H1 (cell line): Measurements from ENCODE around the gene SLC17A3. TPM values are rescaled to one million over a fixed set of nuclear protein-coding genes. Genes with fewer than 3 reads are reported as not detected.

Experiments
- CTCF ChIA-PET: fragments of 300-600 bp; sonication (Branson Sonifier 250); formaldehyde crosslinking; loops from one replicate; lab custom pipeline; 2021; ENCODE audit not compliant: partially characterized antibody; lab: Charles Lee
- POLR2A ChIA-PET: fragments of 300-600 bp; sonication (Branson Sonifier 250); formaldehyde crosslinking; loops from one replicate; lab custom pipeline; 2021; ENCODE audit warnings: inconsistent platforms; ENCODE audit not compliant: partially characterized antibody; lab: Charles Lee
- DNase-seq, 2 experiments: peaks; one replicate each; pipeline versions ENCODE4 v3.0.0 to v3.0.0-alpha.2; 2010 to 2022; ENCODE audit warnings: low spot score in 2 of 2, low read depth in 1 of 2, mixed read lengths in 1 of 2
- FAIRE-seq: peaks from 2 replicates; lab custom pipeline; 2011; peaks lifted over from hg19 to GRCh38; lab: Jason Lieb, UNC
- H2AFZ ChIP-seq: 2 replicates; pipeline ENCODE4 v1.8.1; 2012; ENCODE audit warnings: low read length, inconsistent platforms
- H2AK5ac ChIP-seq: 2 replicates; pipeline ENCODE4 v1.6.1; 2013; ENCODE audit warnings: low read depth, low read length
- H2BK120ac ChIP-seq: replicated peaks from 2 replicates; pipeline ENCODE3; 2013; ENCODE audit warnings: low read depth, low read length, inconsistent platforms
- H2BK12ac ChIP-seq: 2 replicates; pipeline ENCODE4 v1.6.1; 2013; ENCODE audit warnings: low read depth, low read length
- H2BK15ac ChIP-seq: 2 replicates; pipeline ENCODE4 v1.6.1; 2013; ENCODE audit warnings: low read length
- H2BK20ac ChIP-seq: 2 replicates; pipeline ENCODE4 v1.6.1; 2013; ENCODE audit warnings: low read length
- H2BK5ac ChIP-seq: 2 replicates; pipeline ENCODE4 v1.6.1; 2013; ENCODE audit warnings: low read depth, low read length
- H3K14ac ChIP-seq: 2 replicates; pipeline ENCODE4 v1.6.1; 2013; ENCODE audit warnings: inconsistent platforms; ENCODE audit not compliant: insufficient read length
- H3K18ac ChIP-seq: 2 replicates; pipeline ENCODE4 v1.6.1; 2013; ENCODE audit warnings: low read length; ENCODE audit errors: extremely low read depth
- H3K23ac ChIP-seq: 2 replicates; pipeline ENCODE4 v1.6.1; 2013; ENCODE audit warnings: inconsistent platforms; ENCODE audit not compliant: insufficient read length
- H3K23me2 ChIP-seq: 2 replicates; pipeline ENCODE4 v1.6.1; 2013; ENCODE audit warnings: low read depth, low read length
- H3K27ac ChIP-seq: 2 replicates; pipeline ENCODE4 v1.6.1; 2011; ENCODE audit warnings: low read depth, low read length, inconsistent platforms
- H3K27me3 ChIP-seq, 4 experiments: replicated peaks in 1 of 4; 1 replicate in 1 of 4; 2 replicates in 3 of 4; pipeline versions ENCODE4 v1.6.1 to v1.8.1; 2011 to 2013; ENCODE audit warnings: low read length in 3 of 4, mild to moderate bottlenecking in 3 of 4, inconsistent platforms in 2 of 4, mixed read lengths in 2 of 4, moderate library complexity in 1 of 4; ENCODE audit not compliant: control insufficient read depth in 3 of 4, insufficient read depth in 3 of 4; ENCODE audit errors: extremely low read depth in 1 of 4
- H3K36me3 ChIP-seq, 4 experiments: 2 replicates each; pipeline versions ENCODE4 v1.6.1 to v1.8.1; 2011 to 2013; ENCODE audit warnings: mild to moderate bottlenecking in 4 of 4, low read length in 3 of 4, moderate library complexity in 2 of 4, control low read depth in 1 of 4, inconsistent platforms in 1 of 4; ENCODE audit not compliant: insufficient read depth in 4 of 4, control insufficient read depth in 2 of 4
- H3K4ac ChIP-seq: replicated peaks from 2 replicates; pipeline ENCODE3; 2013; ENCODE audit warnings: low read length, low read depth, mixed read lengths, inconsistent platforms; ENCODE audit not compliant: insufficient read length
- H3K4me1 ChIP-seq, 4 experiments: replicated peaks in 1 of 4; 1 replicate in 1 of 4; 2 replicates in 3 of 4; pipeline versions ENCODE4 v1.6.1 to v1.8.1; 2011 to 2013; ENCODE audit warnings: low read length in 3 of 4, inconsistent platforms in 2 of 4, mixed read lengths in 1 of 4; ENCODE audit not compliant: insufficient read depth in 4 of 4, control insufficient read depth in 3 of 4
- H3K4me2 ChIP-seq, 2 experiments: 2 replicates each; pipeline versions ENCODE4 v1.6.1 to v1.8.1; 2011 to 2013; ENCODE audit warnings: low read depth in 2 of 2, low read length in 2 of 2, control low read depth in 1 of 2, inconsistent platforms in 1 of 2, mild to moderate bottlenecking in 1 of 2; ENCODE audit not compliant: insufficient read depth in 1 of 2
- H3K4me3 ChIP-seq, 4 experiments: fragments of 200-600, 300-600 bp in 1 of 4; sonication (generic), shearing (Covaris generic), sonication (Bioruptor Twin) in 1 of 4; 2 replicates each; pipeline versions ENCODE4 v1.5.1 to v1.8.1; 2011 to 2016; ENCODE audit warnings: low read length in 4 of 4, low read depth in 3 of 4, control low read depth in 2 of 4, inconsistent platforms in 2 of 4, mild to moderate bottlenecking in 2 of 4, mixed read lengths in 1 of 4, moderate library complexity in 1 of 4; ENCODE audit not compliant: insufficient read depth in 2 of 4; ENCODE audit errors: extremely low read depth in 1 of 4
- H3K56ac ChIP-seq: replicated peaks from 2 replicates; pipeline ENCODE3; 2013; ENCODE audit warnings: low read depth, mild to moderate bottlenecking, mixed read lengths, low read length, inconsistent platforms; ENCODE audit not compliant: insufficient read length
- H3K79me1 ChIP-seq: 2 replicates; pipeline ENCODE4 v1.6.1; 2013; ENCODE audit warnings: low read depth, low read length, control low read depth
- H3K79me2 ChIP-seq, 2 experiments: 2 replicates each; pipeline versions ENCODE4 v1.6.1 to v1.8.1; 2012 to 2013; ENCODE audit warnings: low read length in 2 of 2, mild to moderate bottlenecking in 2 of 2, inconsistent platforms in 1 of 2; ENCODE audit not compliant: insufficient read depth in 2 of 2, control insufficient read depth in 1 of 2
- H3K9ac ChIP-seq, 4 experiments: replicated peaks in 1 of 4; 1 replicate in 1 of 4; 2 replicates in 3 of 4; pipeline versions ENCODE4 v1.6.1 to v1.8.1; 2011 to 2013; ENCODE audit warnings: low read depth in 3 of 4, low read length in 3 of 4, control low read depth in 2 of 4, mild to moderate bottlenecking in 2 of 4, moderate library complexity in 2 of 4, inconsistent platforms in 1 of 4; ENCODE audit errors: extremely low read depth in 1 of 4
- H3K9me3 ChIP-seq, 2 experiments: 2 replicates each; pipeline versions ENCODE4 v1.6.1 to v1.8.1; 2012 to 2013; ENCODE audit warnings: mild to moderate bottlenecking in 2 of 2, moderate library complexity in 2 of 2, control low read depth in 1 of 2, inconsistent platforms in 1 of 2, low read depth in 1 of 2, low read length in 1 of 2, mixed read lengths in 1 of 2; ENCODE audit not compliant: insufficient read depth in 2 of 2
- H4K20me1 ChIP-seq, 2 experiments: replicated peaks in 1 of 2; 2 replicates each; pipeline versions ENCODE3 to v1.8.1; 2011 to 2013; ENCODE audit warnings: inconsistent platforms in 2 of 2, low read length in 2 of 2, mild to moderate bottlenecking in 1 of 2; ENCODE audit not compliant: insufficient read depth in 2 of 2, control insufficient read depth in 1 of 2
- H4K5ac ChIP-seq: 2 replicates; pipeline ENCODE4 v1.6.1; 2013; ENCODE audit warnings: low read length, low read depth, mixed read lengths, inconsistent platforms; ENCODE audit not compliant: insufficient read length
- H4K8ac ChIP-seq: 2 replicates; pipeline ENCODE4 v1.8.0; 2013; ENCODE audit warnings: mild to moderate bottlenecking, moderate library complexity, low read length, inconsistent platforms; ENCODE audit not compliant: insufficient read depth; ENCODE audit errors: extremely low read depth
- H4K91ac ChIP-seq: replicated peaks from 2 replicates; pipeline ENCODE3; 2013; ENCODE audit warnings: low read length, mixed read lengths, inconsistent platforms; ENCODE audit not compliant: insufficient read length
- CBX8 ChIP-seq: fragments of 300-800, 300-1000 bp; sonication (generic); IDR thresholded peaks from 2 replicates; pipeline ENCODE4 v1.7.1; 2016; ENCODE audit warnings: low read depth, low read length, borderline replicate concordance
- WGBS, 2 experiments: shearing (Covaris generic) in 1 of 2; methylation state at CpG; one replicate each; pipeline versions ENCODE4 v1.1.6 to v1.1.7; 2013 to 2015; ENCODE audit warnings: low lambda C conversion rate in 2 of 2, mixed read lengths in 2 of 2, inconsistent platforms in 1 of 2, low coverage in 1 of 2, missing lambda C conversion rate in 1 of 2; ENCODE audit not compliant: insufficient replicate concordance in 2 of 2, insufficient coverage in 1 of 2, insufficient read length in 1 of 2; ENCODE audit errors: extremely low coverage in 1 of 2, missing lambda C conversion rate in 1 of 2; 5-methylcytosine and 5-hydroxymethylcytosine counted together
- polyA plus RNA-seq, 7 experiments: library from polyadenylated mRNA; depleted of rRNA in 3 of 7; stranded (reverse) in 5 of 7; unstranded in 2 of 7; fragments of >200 nt in 5 of 7; fragments of 200-250 nt in 2 of 7; gene quantifications; 1 replicate in 5 of 7; 2 replicates in 1 of 7; 4 replicates in 1 of 7; pipeline versions ENCODE4 v1.2.1 to v1.2.3, GENCODE V29; 2011 to 2013; ENCODE audit warnings: missing spikeins in 2 of 7, mixed read lengths in 2 of 7
- total RNA-seq: library from RNA; stranded (reverse); fragmentation: NEBNext Ultra II Directional; extraction: Animal tissue kit (Norgen Biotek cat#: 25700); gene quantifications from 2 replicates; pipeline ENCODE4 v1.2.1, GENCODE V29; 2021

SLC17A3 gene
- total and polyA plus RNA-seq, 2 of the 8 experiments (the other 6 are each of a cell fraction or from before 2014, with no cell fraction given) = not detected

GRCh38 chr6:25896252-25896651 lies 22.2 kb upstream of the SLC17A3 start:
- no peak overlapping the region for H3K18ac ChIP-seq
- no peaks in the 10 kb centered on the region for H3K27me3 ChIP-seq
- ChIA-PET CTCF (interaction anchor here (0.6 to 1.6 kb wide), 4 partner anchors 14 to 178 kb away, joined by 3 to 6 read pairs (median 4); no protein-coding TSS in a partner anchor), POLR2A (no interaction called here)
- 98% methylated on average over 3 of the region's 3 CpGs; no CpG with 5 or more reads in 1 of the 2 experiments for WGBS, 2 experiments
- H3K27ac ChIP-seq = no peak overlapping the region
- no peaks in the 10 kb centered on the region for H4K20me1 ChIP-seq
- H3K79me2 ChIP-seq = no peaks in the 10 kb centered on the region
- no peak overlapping the region for H2BK15ac ChIP-seq
- H3K9me3 ChIP-seq = no peaks in the 10 kb centered on the region
- H3K9ac ChIP-seq = no peak overlapping the region
- no peak overlapping the region for H4K5ac ChIP-seq
- H4K8ac ChIP-seq = no peak overlapping the region
- no peak overlapping the region for H2BK120ac ChIP-seq
- no peak overlapping the region for H2BK12ac ChIP-seq
- no peak overlapping the region for H2BK5ac ChIP-seq
- FAIRE-seq = no peak
- H3K14ac ChIP-seq = no peak overlapping the region
- H3K4me2 ChIP-seq = no peak overlapping the region
- no peaks in the 10 kb centered on the region for H3K36me3 ChIP-seq
- no peak overlapping the region for H2AFZ ChIP-seq
- H4K91ac ChIP-seq = no peak overlapping the region
- no peak overlapping the region for H2BK20ac ChIP-seq
- TF ChIP-seq CBX8 = no peak
- H3K4ac ChIP-seq = no peak overlapping the region
- H3K23me2 ChIP-seq = no peaks in the 10 kb centered on the region
- H3K56ac ChIP-seq = no peak overlapping the region
- DNase-seq = no peak
- peaks cover 0 to 14% (median 11%) of the 10 kb centered on the region in 4 experiments; a peak in 4 of 7 replicates for H3K4me1 ChIP-seq
- H3K79me1 ChIP-seq = no peaks in the 10 kb centered on the region
- no peak overlapping the region for H3K23ac ChIP-seq
- no peak overlapping the region for H3K4me3 ChIP-seq
- no peak overlapping the region for H2AK5ac ChIP-seq
